Activated CD4-positive, alpha-beta T cell treated with anti-CD3 and anti-CD28 coated beads, Interleukin-2, amount 50 U/mL, for 24 hours (primary cell): ENCODE data around the gene ALK.
"Not testable (repeated sequence)": the region's sequence is repeated elsewhere in the genome, so short reads cannot be mapped to it uniquely, and the experiment has no call there.

Experiments
- DNase-seq, 2 donors: peaks; one replicate each; pipeline ENCODE4 v3.0.0-alpha.2; 2020; ENCODE audit warnings: low read depth in 1 of 2, low spot score in 1 of 2

The ALK gene

GRCh38 chr2:29262681-29263260 lies 658.6 kb downstream of the ALK start:
- DNase-seq: no peak

- no peak for DNase-seq
Observed at GRCh38 chr2:29261003-29261402, 660.4 kb downstream of the ALK start.

GRCh38 chr2:29260142-29260772 lies 661.1 kb downstream of the ALK start:
- DNase-seq: no peak

- no peak for DNase-seq
Observed at GRCh38 chr2:29259221-29259620, 662.2 kb downstream of the ALK start.

- DNase-seq: no peak
Observed at GRCh38 chr2:29255004-29255403, 666.4 kb downstream of the ALK start.

GRCh38 chr2:29253495-29254275 lies 667.7 kb downstream of the ALK start:
- DNase-seq: not testable (repeated sequence)

- no peak for DNase-seq
Observed at GRCh38 chr2:29253026-29253425, 668.4 kb downstream of the ALK start.

GRCh38 chr2:29251406-29251805 lies 670.0 kb downstream of the ALK start:
- no peak for DNase-seq

GRCh38 chr2:29250977-29251376 lies 670.4 kb downstream of the ALK start:
- DNase-seq: no peak

GRCh38 chr2:29249666-29250253 lies 671.6 kb downstream of the ALK start:
- no peak for DNase-seq

- no peak for DNase-seq
Observed at GRCh38 chr2:29247336-29247914, 674.0 kb downstream of the ALK start.

- DNase-seq: no peak
Observed at GRCh38 chr2:29246383-29247300, 674.7 kb downstream of the ALK start.

- DNase-seq: no peak
Observed at GRCh38 chr2:29245742-29246382, 675.5 kb downstream of the ALK start.

GRCh38 chr2:29245035-29245741 lies 676.2 kb downstream of the ALK start:
- not testable (repeated sequence) for DNase-seq

- no peak for DNase-seq
Observed at GRCh38 chr2:29242621-29243375, 678.6 kb downstream of the ALK start.

- no peak for DNase-seq
Observed at GRCh38 chr2:29241955-29242565, 679.3 kb downstream of the ALK start.

- DNase-seq: no peak
Observed at GRCh38 chr2:29241341-29241740, 680.0 kb downstream of the ALK start.

- DNase-seq: no peak
Observed at GRCh38 chr2:29240601-29241000, 680.8 kb downstream of the ALK start.
